Endothelial cell of umbilical vein (primary cell): ENCODE results near the gene TMEM267. TPM values are rescaled to one million over a fixed set of nuclear protein-coding genes. Genes with fewer than 3 reads are reported as not detected.

ENCODE experiments used
- BruUV-seq: library from RNA; stranded (reverse); fragments of 400-500 nt; replicated peaks from 2 replicates; lab custom pipeline; 2021; lab: Mats Ljungman, UMichigan
- CTCF ChIA-PET: fragments of 300-600, 350-600 bp; sonication (Branson Sonifier 250); formaldehyde crosslinking; loops from one replicate; lab custom pipeline; 2021; ENCODE audit warnings: antibody characterized with exemption, inconsistent platforms; lab: Charles Lee
- POLR2A ChIA-PET: fragments of 300-600, 350-600 bp; sonication (Branson Sonifier 250); formaldehyde crosslinking; loops from one replicate; lab custom pipeline; 2021; ENCODE audit warnings: antibody characterized with exemption, inconsistent platforms; lab: Charles Lee
- DNase-seq: peaks from one replicate; pipeline ENCODE4 v3.0.0-alpha.2; 2011; ENCODE audit warnings: low read depth, low spot score
- FAIRE-seq: peaks from 2 replicates; lab custom pipeline; 2011; peaks lifted over from hg19 to GRCh38; lab: Jason Lieb, UNC
- H2AFZ ChIP-seq: 2 replicates; pipeline ENCODE4 v1.6.0; 2012; ENCODE audit warnings: low read depth, low read length, control low read depth, inconsistent platforms
- H3K27ac ChIP-seq: 2 replicates; pipeline ENCODE4 v1.5.1; 2011; ENCODE audit warnings: low read depth, mild to moderate bottlenecking, control low read depth, low read length, moderate library complexity; ENCODE audit not compliant: insufficient read depth
- H3K27me3 ChIP-seq, 2 experiments: 2 replicates each; pipeline versions ENCODE4 v1.6.0 to v1.6.1; 2011; ENCODE audit warnings: low read length in 2 of 2, mixed read lengths in 1 of 2; ENCODE audit not compliant: control insufficient read depth in 2 of 2, insufficient read depth in 2 of 2
- H3K36me3 ChIP-seq, 2 experiments: 2 replicates in 1 of 2; 3 replicates in 1 of 2; pipeline ENCODE4 v1.5.1; 2011; ENCODE audit warnings: low read length in 2 of 2, mild to moderate bottlenecking in 1 of 2, moderate library complexity in 1 of 2; ENCODE audit not compliant: control insufficient read depth in 2 of 2, insufficient read depth in 2 of 2; ENCODE audit errors: extremely low read depth in 1 of 2
- H3K4me1 ChIP-seq: 3 replicates; pipeline ENCODE4 v1.5.1; 2011; ENCODE audit warnings: mild to moderate bottlenecking, low read length; ENCODE audit not compliant: control insufficient read depth, insufficient read depth; ENCODE audit errors: extremely low read depth
- H3K4me2 ChIP-seq: 2 replicates; pipeline ENCODE4 v1.6.1; 2011; ENCODE audit warnings: low read length, control low read depth, mixed read lengths; ENCODE audit not compliant: insufficient read depth
- H3K4me3 ChIP-seq, 3 experiments: fragments of 200-600 bp in 1 of 3; sonication (generic), shearing (Covaris generic) in 1 of 3; replicated peaks in 1 of 3; 2 replicates each; pipeline ENCODE4 v1.5.1; 2011 to 2016; ENCODE audit warnings: control low read depth in 3 of 3, low read length in 3 of 3, mild to moderate bottlenecking in 2 of 3, inconsistent platforms in 1 of 3, low read depth in 1 of 3, moderate library complexity in 1 of 3; ENCODE audit not compliant: insufficient read depth in 1 of 3
- H3K79me2 ChIP-seq: 2 replicates; pipeline ENCODE4 v1.6.0; 2012; ENCODE audit warnings: low read length, inconsistent platforms; ENCODE audit not compliant: control insufficient read depth, insufficient read depth
- H3K9ac ChIP-seq: replicated peaks from 2 replicates; pipeline ENCODE3; 2011; ENCODE audit warnings: low read length, control low read depth; ENCODE audit not compliant: insufficient read depth; ENCODE audit errors: extremely low read depth
- H3K9me1 ChIP-seq: replicated peaks from 3 replicates; pipeline ENCODE4 v1.6.0; 2011; ENCODE audit warnings: mild to moderate bottlenecking, low read length; ENCODE audit not compliant: control insufficient read depth, insufficient read depth; ENCODE audit errors: extremely low read depth
- H3K9me3 ChIP-seq: replicated peaks from 2 replicates; pipeline ENCODE4 v1.5.1; 2012; ENCODE audit warnings: low read length, inconsistent platforms; ENCODE audit not compliant: control insufficient read depth, insufficient read depth
- H4K20me1 ChIP-seq: replicated peaks from 2 replicates; pipeline ENCODE3; 2011; ENCODE audit warnings: mild to moderate bottlenecking, low read length; ENCODE audit not compliant: control insufficient read depth, insufficient read depth; ENCODE audit errors: extremely low read depth
- CTCF ChIP-seq, 2 donors: IDR thresholded peaks; 1 replicate in 1 of 2; 2 replicates in 1 of 2; pipeline ENCODE4 v1.5.1; 2011; ENCODE audit warnings: low read length in 2 of 2, mild to moderate bottlenecking in 2 of 2, moderate library complexity in 2 of 2, control low read depth in 1 of 2, inconsistent platforms in 1 of 2, low read depth in 1 of 2; ENCODE audit not compliant: insufficient read depth in 1 of 2; ENCODE audit errors: extremely low read depth in 1 of 2
- EZH2 ChIP-seq: IDR thresholded peaks from 2 replicates; pipeline ENCODE4 v1.6.1; 2012; ENCODE audit warnings: borderline replicate concordance, low read depth, mild to moderate bottlenecking, moderate library complexity, low read length, inconsistent platforms; ENCODE audit not compliant: severe bottlenecking
- FOS ChIP-seq: IDR thresholded peaks from 2 replicates; pipeline ENCODE4 v1.6.1; 2011; ENCODE audit warnings: mild to moderate bottlenecking, low read length, moderate library complexity, borderline replicate concordance; ENCODE audit not compliant: insufficient read depth
- GATA2 ChIP-seq: IDR thresholded peaks from 2 replicates; pipeline ENCODE4 v1.7.0; 2011; ENCODE audit warnings: low read depth, mild to moderate bottlenecking, moderate library complexity, mixed read lengths, low read length; ENCODE audit not compliant: insufficient read length, insufficient read depth
- JUN ChIP-seq: IDR thresholded peaks from 2 replicates; pipeline ENCODE4 v1.6.1; 2011; ENCODE audit warnings: borderline replicate concordance, low read depth; ENCODE audit not compliant: insufficient read length, insufficient read depth
- MAX ChIP-seq: IDR thresholded peaks from 2 replicates; pipeline ENCODE4 v1.6.1; 2011; ENCODE audit not compliant: insufficient read depth, insufficient read length
- MYC ChIP-seq: IDR thresholded peaks from one replicate; pipeline ENCODE4 v1.6.1; 2011; ENCODE audit warnings: mild to moderate bottlenecking, low read depth, low read length
- POLR2A ChIP-seq: IDR thresholded peaks from 2 replicates; pipeline ENCODE4 v1.6.1; 2012; ENCODE audit warnings: low read depth, mild to moderate bottlenecking, control low read depth, low read length
- POLR2AphosphoS5 ChIP-seq: IDR thresholded peaks from 2 replicates; pipeline ENCODE4 v1.6.1; 2012; ENCODE audit warnings: low read depth, mild to moderate bottlenecking, control low read depth, low read length, moderate library complexity; ENCODE audit not compliant: insufficient read depth
- dilution Hi-C: fragments of 300-500 bp; cut with MboI; formaldehyde crosslinking; loops from one replicate; pipeline ENCODE4 v1.15.0; 2019; ENCODE audit warnings: low sequenced_read_pairs; ENCODE audit not compliant: extremely low pct_ligation_motif_present
- intact Hi-C: fragments of 100-400 bp; cut with micrococcal nuclease; formaldehyde crosslinking; loops from one replicate; pipeline ENCODE4 v1.10.0; 2022
- polyA plus RNA-seq, 4 experiments: library from polyadenylated mRNA; depleted of rRNA in 3 of 4; stranded (reverse) in 3 of 4; unstranded in 1 of 4; fragments of >200 nt; gene quantifications; 2 replicates each; pipeline versions ENCODE4 v1.2.1 to v1.2.3, GENCODE V29; 2011 to 2012; ENCODE audit warnings: missing spikeins in 1 of 4
- total RNA-seq: library from RNA; stranded (reverse); gene quantifications from 2 replicates; pipeline ENCODE4 v1.2.3, GENCODE V29; 2021

TMEM267 gene
- total and polyA plus RNA-seq, 2 donors (not counting 3 experiments of a cell fraction or from before 2014, with no cell fraction given): 5.4 to 8.6 TPM

- Histone ChIP-seq H3K9me3 (no peaks in the 10 kb centered on the region), H3K27ac (no peak overlapping the region), H3K9me1 (no peaks in the 10 kb centered on the region), H4K20me1 (no peaks in the 10 kb centered on the region), H3K27me3 (peaks cover 0 to 1% of the 10 kb centered on the region in 2 experiments), H3K4me3 (no peak overlapping the region), H3K4me1 (no peaks in the 10 kb centered on the region), H3K36me3 (no peaks in the 10 kb centered on the region), H3K4me2 (no peak overlapping the region), H3K79me2 (no peaks in the 10 kb centered on the region), H3K9ac (no peak overlapping the region), H2AFZ (no peak overlapping the region)
- dilution Hi-C loops (no loop called here), intact Hi-C loops (no loop called here)
- ChIA-PET CTCF (interaction anchor here (1.1 kb wide), 1 partner anchor 37 kb away, joined by 3 read pairs; no protein-coding TSS in a partner anchor), POLR2A (no interaction called here)
- DNase-seq (no peak), FAIRE-seq (no peak)
- BruUV-seq: no TSS peak
- TF ChIP-seq EZH2 (no peak), POLR2AphosphoS5 (no peak), CTCF (IDR thresholded peaks at IDR 0.05; ENCODE audit: extremely low read depth in 1 of 2, insufficient read depth in 1 of 2, low read depth in 1 of 2, low read length in 2 of 2) (no peak), JUN (no peak), GATA2 (no peak), POLR2A (no peak), MAX (no peak), MYC (no peak), FOS (no peak)
These were observed 56.4 kb downstream of the TMEM267 start for GRCh38 chr5:43427306-43427705.
